GM18526 (cell line): Measurements from ENCODE around the gene RNLS.

Experiments
- POLR2A ChIP-seq: IDR thresholded peaks from 3 replicates; pipeline ENCODE4 v1.6.1; 2011; ENCODE audit not compliant: insufficient read length; ENCODE audit errors: extremely low read depth

RNLS gene

DNA sequence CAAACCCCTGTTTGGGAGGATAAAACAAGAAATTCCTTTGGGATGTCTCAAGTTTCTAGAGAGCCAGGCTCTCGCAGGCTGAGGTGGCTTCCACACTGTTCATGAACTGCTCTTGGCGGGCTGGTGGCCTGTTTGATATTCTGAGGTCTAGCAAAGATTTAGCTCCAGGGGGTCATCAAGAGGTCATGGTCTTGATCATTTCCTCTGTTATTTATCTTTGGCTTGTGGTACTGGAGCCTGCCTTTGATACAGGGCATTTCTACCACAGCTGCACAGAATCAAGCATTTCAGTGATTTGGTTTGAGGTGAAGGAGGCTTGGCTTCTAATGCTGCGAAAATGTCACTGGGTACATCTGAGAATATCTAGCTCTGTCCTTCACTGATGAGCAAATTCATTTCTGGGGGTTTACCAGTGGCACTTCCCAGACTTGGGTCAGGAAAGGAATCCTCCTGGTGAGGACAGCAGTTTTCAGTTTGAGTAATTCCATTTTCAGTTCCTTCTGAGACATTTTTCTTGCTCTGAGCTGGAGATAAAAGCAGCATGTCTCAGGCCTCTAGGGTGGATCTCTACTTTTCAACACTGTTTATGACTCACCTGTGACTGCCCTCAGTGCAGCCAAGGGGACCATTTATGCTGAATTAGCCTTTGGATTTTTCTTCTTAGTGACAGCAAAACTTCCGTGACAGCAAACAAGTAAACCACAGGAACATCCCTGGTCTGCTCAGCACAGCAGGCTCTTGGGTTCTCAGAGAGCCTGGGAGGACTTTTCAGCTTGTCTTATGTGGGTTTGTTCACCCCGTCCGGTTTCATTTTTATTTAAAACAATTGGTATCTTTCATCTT is 312.0 kb downstream of the RNLS start:
- TF ChIP-seq POLR2A, result no peak

DNA sequence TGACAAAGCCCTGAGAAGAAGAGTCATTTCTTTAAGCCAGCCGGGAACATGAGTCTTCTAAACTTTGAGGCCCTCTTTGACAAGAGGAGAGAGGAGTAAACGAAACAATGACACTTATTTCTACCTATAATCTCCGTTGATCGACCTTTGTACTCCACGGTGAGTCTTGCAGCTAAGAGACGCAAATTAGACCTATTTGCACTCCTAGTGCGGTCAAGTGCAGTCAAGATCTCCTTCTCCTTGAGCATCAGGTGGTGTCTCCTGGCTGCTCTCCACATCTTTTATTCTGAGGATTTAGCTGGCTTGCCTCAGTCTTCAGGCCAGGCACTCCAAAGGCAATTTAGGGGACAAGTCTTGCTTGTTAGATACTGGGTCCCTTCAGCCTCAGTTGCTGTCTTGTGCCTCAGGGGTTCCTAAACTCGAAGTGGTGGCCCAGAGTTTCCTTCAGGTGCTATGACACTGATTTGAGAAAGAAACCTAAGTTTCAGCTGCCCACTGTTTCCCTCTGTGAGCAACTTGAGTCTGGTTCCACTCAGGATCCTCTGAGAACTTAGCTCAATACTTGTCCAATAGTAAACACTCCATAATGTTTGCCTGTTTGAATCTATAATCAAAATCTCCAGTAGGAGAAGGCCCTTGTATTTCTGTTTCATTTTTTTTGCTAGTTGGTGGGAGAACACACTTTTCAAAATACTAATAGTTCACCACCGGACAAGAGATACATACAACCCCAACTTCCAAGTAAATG is 312.9 kb downstream of the RNLS start:
- no peak for TF ChIP-seq POLR2A

DNA sequence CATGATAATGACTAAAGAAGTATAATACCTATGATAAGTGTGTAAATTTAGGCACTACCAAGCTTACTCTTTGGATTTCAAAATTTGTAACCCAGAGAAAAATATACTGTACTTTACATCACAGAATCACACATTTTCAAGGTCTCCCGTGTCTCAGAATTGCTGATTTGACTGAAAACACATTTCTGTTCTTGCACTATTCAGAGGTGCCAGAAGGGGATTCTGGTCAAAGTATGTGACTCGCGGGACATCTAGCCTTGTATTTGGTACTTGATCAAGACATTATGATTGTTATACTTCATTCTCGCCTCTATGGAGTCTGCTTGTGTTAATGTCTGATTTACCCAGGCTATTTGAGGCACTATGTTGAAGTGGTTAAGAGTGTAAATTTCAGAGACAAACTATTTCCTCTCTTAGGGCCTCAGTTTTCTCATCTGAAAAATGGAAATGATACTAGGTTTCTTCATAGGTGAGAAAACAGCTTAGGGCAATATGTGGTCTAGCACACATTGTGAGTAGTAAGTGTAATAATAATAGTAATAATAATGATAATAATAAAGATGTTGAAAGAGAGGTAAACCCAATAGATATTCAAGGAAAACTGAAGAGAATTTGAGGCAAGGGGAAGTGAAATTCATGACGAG is 320.4 kb downstream of the RNLS start:
- TF ChIP-seq POLR2A, result no peak

DNA sequence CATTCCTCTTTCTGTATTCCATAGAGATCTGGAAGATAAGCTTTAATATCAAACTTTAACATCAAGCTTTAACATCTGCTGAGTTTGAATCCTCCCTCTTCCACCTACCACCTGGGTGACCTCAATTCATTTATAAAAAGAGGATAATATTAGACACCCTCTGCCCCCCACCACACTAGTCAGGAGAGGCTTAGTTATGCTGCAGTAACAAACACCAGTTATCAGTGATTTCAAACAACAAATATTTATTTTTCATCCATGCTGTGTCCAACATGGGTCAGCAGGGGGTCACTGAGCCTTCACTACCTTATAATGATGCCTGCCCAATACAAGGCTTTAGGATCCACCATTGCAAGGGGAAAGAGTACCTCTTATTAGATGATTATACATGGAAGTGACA is 322.0 kb downstream of the RNLS start:
- no peak for TF ChIP-seq POLR2A

DNA sequence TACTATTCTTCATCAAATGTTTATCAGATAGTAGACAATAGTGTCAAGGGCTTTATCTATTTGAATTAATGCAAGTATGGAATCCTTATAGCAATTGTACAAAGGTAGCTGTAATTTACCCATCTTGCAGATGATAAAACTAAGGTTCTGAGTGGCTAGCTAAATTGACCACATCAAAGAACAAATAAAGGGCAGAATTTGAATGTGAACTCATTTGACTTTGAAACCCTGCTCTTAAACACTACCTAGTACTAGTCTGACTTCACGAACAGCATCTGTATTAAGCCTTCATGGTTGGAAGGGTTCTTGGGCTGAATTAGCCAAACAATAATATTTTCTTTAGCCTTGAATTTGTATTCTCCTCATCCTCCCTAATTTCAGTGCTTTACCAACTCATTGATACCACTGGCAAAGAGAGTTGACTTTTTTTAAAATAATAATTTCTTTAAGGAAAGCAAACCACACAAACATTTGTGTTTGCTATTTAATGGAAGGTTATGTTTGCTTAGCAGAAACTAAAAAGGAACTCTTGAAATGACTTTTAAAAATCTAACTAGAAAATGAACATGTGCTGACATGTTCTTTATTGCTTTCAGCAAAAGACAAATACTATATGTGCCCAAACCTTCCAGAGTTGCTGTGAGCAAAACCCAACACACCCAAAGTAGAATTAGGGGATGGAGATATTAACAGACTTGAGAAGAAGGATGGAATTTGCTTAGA is 322.6 kb downstream of the RNLS start:
- no peak for TF ChIP-seq POLR2A

DNA sequence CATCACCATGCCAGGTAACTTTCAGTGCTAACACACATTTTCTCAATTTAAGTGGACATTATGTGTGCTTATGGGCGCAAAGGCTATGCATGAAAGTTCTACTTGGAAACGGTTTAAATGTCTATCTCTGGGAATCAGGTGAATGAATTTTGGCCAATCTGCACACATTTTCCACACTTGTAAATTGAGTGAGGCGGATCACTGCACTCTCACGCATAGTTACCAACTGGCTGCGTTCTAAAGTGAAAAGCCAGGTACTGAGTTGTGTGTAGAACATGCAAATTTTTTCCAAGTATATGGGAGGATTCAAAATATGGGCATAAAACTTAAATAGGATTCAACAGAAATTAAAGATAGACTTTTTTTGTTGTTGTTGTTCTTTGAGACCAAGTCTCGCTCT is 323.7 kb downstream of the RNLS start:
- TF ChIP-seq POLR2A, result no peak

DNA sequence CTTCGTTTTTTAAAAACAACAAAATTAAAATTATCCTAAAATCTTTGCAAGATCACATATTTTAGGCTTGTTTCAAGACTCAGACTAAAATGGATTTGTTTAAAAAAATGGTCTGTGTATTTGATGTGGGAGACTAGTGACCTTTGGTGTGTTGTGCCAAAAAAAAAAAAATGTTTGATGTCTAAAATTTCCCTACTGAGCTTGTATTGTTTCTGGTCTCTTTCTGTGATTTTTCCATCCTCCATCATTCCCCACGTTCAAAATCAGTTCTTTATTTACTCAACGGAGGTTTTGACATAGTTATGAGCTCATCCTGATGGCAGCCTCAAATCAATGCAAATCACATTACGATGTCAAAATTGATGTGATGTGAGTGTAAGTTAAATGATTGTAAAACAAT is 326.2 kb downstream of the RNLS start:
- no peak for TF ChIP-seq POLR2A

DNA sequence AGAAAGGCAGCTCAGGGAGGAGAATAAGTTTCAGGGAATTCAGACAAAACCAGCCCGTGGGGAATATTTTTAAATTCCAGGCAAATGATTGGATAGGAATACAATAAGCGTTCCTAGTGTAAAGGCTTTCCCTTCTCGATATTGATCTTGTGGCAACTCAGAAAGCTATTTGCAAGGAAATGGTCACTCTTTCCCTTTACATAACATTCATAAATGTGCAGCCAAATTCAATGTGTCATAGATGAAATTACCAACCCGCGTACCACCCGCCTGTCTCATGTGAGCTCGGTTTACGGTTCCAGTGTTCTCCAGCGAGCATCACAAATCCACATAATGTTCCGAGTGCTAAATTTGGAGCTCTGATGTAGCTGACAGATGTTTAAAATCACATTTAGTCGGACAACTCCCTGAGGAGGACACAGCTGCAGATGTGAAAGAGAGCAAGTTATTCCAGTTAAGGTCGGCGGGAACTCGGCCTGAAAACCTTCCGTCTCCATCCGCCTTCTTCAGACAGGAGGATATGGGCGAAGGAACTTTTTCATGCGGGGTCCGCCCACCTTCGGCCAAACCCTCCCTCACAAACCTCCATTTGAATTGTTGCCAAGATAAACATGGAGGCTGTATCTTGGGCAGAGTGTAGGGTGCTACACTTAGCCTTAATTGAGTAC is 327.0 kb downstream of the RNLS start:
- TF ChIP-seq POLR2A, result no peak

DNA sequence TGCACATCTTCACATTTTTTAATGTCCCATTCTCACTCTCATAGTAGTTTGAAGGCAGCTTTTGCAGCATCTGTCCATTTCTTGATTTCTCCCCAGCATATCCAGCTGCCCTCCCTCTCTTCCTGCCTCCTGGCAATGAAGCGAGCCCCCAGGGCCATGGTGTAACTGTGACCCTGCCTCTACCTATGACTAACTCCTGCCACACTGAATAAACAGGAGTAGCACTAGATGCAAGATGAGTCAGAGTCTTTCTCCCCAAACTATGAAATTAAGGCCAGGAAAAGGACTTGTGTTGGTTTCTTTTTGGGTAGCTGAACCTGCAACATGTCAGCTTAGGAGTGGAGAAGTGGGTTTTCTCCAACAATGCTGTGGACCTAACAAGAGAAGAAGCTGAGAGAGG is 329.0 kb downstream of the RNLS start:
- no peak for TF ChIP-seq POLR2A

DNA sequence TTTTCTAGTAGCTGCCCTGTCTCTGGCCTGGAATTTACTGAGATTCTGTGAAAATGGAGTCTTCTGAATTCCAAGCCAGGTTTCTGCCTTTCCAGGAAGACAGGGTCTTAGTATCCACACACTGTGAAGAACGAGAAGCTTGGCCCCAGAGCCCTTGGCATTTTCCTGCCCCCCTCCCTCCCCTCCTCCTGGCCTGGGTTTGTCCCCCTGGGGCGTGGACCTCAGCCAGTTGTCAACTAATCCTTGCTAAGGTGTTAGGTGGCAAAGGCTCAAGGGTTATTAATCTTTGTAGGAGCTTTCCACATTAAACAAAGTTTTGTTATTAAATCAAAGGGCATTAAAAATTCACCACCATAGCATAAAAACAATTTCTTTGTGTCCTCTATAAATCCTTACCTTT is 329.5 kb downstream of the RNLS start:
- no peak for TF ChIP-seq POLR2A

DNA sequence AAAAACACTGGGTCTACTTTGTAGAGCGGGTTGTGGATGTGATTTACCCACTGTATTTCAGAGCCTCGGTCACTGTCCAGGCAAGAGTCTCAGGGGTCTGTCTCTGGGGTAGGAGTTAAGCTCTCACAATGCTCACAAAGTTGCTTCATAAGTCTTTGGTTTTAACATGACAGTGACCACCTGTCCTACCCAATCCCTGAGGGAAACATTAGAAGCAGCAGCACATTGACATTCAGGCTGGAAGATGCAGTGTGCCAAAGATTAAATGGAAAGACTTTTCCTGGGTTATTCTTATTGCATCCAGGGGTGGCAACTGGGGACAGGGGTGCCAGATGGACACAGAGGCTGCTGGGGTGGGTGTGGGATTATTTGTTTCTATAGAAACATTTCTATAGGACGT is 330.0 kb downstream of the RNLS start:
- no peak for TF ChIP-seq POLR2A

DNA sequence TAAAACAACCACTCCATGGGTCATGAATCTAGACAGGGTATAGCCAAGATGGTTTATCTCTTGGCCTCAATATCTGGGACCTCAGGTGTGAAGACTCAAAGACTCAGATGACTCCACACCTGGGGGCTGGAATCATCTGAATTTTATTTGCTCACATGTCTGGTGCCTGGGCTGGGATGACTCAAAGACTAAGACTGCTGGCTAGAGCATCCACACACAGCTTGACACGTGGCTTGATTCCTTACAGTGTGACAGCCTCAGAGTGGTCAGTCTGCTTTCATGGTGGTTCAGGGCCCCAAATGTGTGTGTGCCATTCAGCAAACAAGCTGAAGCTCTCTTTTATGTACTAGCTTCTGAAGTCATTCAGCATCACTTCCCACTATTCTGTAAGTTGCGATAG is 333.7 kb downstream of the RNLS start:
- TF ChIP-seq POLR2A, result no peak

DNA sequence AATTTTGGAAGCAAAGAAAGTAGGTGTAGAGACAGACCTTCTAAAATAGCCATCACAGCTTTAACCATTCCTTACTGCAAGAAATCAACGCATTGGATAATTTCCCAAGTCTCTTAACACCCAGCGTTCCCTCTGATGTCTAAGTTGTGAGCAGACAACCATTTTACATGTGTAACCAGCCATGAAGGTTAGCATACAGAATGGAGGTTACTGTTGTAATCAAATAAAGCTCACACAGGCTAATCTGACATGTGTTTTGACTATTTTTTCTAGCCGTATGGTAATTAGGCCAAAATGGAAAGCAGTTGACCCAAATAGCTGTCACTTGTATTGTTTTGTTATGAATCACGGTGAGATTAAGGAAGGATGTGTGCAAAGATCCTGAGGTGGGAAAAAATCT is 336.4 kb downstream of the RNLS start:
- TF ChIP-seq POLR2A, result no peak

DNA sequence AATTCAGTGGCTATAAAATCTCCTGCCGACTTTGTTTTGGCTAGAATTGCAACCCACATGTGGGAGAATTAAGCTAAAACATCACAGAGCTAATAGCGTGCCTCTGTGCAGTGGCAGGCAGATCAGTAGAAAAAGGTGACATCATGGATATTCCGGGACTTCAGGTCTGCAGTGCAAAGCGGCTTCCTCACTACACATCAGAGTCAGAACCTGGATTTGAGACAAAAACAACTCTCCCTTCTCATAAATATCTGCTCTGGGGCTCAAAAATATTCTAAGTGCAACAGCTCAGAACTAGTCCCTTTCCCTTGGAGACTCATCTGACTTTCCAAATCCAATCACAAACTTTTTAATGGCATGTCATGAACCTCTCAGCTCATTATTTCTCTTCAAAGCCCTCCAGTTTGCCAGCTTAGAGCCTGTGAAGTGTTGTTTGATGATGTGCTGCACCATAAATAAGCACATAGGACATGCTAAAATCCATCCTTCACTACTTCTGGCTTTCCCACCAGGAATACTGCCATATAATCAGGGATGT is 337.1 kb downstream of the RNLS start:
- no peak for TF ChIP-seq POLR2A
